T47D (cell line): ENCODE results near the gene ZFPL1.

Source experiments
- DNase-seq, 2 experiments: peaks; one replicate each; pipeline versions ENCODE4 v3.0.0 to v3.0.0-alpha.2; 2011 to 2012; ENCODE audit warnings: low read depth in 1 of 2, low spot score in 1 of 2
- JUND ChIP-seq: IDR thresholded peaks from 2 replicates; pipeline ENCODE4 v1.6.1; 2012; ENCODE audit warnings: low read depth
- in situ Hi-C: cut with HindIII; loops from 2 replicates; pipeline ENCODE4 v1.10.0; 2016; ENCODE audit warnings: low sequenced_read_pairs, low pct_unique_long_range_greater_than_20kb

ZFPL1 gene

DNA sequence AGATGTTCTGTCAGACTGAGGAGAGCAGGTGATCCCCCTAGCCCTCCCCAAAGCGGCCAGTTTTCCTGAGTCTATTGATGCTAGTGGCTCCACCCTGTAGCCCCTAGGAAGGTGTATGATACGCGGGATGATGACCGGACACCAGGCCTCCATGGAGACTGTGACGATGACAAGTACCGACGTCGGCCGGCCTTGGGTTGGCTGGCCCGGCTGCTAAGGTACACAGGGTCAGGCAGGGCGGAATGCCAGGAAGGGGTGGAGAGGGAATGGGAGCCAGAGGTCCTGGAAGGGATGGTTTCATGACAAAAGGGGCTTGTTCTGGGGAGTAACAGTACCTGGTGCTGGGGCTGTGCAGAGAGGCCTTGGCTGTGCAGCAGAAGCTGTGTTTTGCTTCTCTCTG, 3.2 kb downstream of the ZFPL1 start:
- TF ChIP-seq JUND, result no peak
- no peak for DNase-seq
- in situ Hi-C loops, result no loop called here

DNA sequence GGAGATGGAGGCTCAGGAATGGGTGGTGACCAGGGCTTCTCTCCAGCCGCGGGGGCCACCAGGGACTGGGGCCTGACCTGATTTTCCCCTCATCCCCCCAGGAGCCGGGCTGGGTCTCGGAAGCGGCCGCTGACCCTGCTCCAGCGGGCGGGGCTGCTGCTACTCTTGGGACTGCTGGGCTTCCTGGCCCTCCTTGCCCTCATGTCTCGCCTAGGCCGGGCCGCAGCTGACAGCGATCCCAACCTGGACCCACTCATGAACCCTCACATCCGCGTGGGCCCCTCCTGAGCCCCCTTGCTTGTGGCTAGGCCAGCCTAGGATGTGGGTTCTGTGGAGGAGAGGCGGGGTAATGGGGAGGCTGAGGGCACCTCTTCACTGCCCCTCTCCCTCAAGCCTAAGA, 3.8 kb downstream of the ZFPL1 start:
- in situ Hi-C loops, result no loop called here
- no peak for DNase-seq
- no peak for TF ChIP-seq JUND

DNA sequence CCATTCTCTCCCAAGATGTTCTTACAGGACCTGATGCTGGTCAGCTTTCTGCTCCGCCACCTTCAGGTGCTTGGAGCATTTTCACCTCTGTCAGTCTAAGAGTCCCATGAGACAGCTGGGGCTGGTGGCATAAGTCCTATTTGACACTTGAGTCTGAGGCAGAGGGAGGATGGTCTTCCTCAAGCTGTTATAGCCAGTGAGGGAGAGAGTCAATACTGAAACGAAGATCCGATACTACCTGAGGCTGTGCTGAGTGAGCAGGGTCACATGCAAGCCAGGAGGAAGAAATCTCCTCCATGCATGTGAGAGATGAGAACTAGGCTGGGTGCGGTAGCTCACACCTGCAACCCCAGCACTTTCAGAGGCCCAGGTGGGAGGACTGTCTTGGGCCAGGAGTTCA, 5.6 kb downstream of the ZFPL1 start:
- TF ChIP-seq JUND, result no peak
- DNase-seq, result no peak
- in situ Hi-C loops, result no loop called here

DNA sequence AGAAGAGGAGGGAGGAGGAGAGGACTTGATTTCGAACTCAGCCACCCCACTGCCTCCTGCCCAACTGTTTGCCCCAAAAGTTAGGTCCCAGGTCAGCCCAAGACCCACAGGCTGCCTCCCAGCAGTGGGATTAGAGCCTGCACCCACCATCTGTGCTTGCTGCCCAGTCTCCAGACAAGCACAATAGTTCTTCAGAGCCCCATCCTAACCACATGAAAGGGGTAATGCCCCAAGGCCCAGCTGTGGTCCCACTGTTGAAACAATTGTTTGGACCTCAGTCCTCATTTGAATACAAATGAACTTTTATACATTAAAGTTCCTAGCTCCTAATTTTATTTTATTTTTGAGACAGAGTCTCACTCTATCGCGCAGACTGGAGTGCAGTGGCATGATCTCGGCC, 6.6 kb downstream of the ZFPL1 start:
- DNase-seq, result no peak
- TF ChIP-seq JUND, result no peak
- in situ Hi-C loops, result no loop called here

DNA sequence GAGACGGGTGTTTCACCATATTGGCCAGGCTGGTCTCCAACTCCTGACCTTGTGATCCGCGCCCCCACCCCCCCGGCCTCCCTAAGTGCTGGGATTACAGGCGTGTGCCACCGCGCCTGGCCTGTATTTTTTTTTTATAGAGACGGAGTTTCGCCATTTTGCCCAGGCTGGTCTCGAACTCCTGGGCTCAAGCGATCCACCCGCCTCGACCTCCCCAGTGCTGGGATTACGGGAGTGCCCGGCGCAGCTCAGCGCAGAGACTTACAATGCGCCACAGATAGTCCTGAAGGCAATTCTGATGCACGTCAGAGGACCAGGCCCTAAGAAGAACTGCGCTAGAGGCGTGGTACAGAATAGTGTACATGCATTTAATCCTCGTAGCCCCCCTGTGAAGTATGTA, 11.4 kb downstream of the ZFPL1 start:
- in situ Hi-C loops, result no loop called here
- TF ChIP-seq JUND, result no peak
- DNase-seq, result no peak

DNA sequence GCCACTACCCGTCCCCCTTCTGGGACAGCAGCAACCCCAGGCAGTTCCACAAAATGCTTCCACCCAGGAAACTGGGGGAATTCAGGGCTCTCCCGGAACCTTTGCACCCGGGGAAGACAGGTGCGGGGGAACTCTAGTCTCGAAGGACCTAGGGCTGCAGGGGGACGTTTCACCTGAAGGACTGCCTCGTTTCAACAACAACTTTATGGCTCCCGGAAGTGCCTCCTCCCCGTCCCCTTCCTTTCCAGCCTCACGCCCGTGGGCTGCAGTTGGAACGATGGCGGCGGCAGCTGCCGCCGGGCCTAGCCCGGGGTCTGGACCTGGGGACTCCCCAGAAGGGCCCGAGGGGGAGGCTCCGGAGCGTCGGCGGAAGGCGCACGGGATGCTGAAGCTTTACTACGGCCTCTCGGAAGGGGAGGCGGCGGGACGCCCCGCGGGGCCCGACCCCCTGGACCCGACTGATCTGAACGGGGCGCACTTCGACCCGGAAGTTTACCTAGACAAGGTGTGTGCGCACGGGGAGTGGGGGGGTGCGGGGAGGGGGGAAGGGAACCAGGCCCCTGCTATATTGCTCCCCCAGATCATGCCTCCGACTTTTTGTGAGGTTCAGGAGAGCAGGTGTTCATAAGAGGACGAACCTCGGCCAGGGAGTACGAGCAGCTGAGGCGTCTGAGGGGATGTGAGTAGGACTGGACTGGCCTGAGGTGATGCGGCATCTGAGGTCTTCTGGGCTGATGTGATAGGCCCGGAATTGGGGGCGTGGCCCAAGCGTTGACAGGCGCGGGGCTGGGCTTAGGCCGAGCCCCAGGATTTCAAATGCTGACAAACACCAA, 12.2 kb downstream of the ZFPL1 start, which contains the start of gene VPS51:
VPS51 (plus strand) TSS at position 241 of the 833 bp plus-strand sequence; CDS start at position 278, 37 bp downstream.
- no peak for TF ChIP-seq JUND
- in situ Hi-C loops, result no loop called here

DNA sequence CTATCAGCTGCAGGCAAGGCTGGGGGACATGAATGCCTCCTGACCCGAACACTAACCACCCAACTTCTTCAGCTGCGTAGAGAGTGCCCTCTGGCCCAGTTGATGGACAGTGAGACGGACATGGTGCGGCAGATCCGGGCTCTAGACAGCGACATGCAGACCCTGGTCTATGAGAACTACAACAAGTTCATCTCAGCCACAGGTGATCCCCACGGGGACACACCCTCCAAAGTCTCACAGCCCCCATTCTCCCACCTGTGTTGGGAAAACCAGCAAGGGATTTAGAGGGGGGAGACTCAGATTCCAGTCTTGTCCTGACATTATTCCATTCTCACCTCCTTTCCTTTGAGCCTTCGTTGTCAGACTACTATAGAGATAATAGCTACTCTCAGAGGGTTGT, 12.9 kb downstream of the ZFPL1 start:
- no peak for DNase-seq
- in situ Hi-C loops, result no loop called here
- TF ChIP-seq JUND, result no peak

More for the DNA sequence above, 12.2 kb downstream of the ZFPL1 start, which contains the start of gene VPS51:
- DNase-seq, result peak; percentile 91 to 96

DNA sequence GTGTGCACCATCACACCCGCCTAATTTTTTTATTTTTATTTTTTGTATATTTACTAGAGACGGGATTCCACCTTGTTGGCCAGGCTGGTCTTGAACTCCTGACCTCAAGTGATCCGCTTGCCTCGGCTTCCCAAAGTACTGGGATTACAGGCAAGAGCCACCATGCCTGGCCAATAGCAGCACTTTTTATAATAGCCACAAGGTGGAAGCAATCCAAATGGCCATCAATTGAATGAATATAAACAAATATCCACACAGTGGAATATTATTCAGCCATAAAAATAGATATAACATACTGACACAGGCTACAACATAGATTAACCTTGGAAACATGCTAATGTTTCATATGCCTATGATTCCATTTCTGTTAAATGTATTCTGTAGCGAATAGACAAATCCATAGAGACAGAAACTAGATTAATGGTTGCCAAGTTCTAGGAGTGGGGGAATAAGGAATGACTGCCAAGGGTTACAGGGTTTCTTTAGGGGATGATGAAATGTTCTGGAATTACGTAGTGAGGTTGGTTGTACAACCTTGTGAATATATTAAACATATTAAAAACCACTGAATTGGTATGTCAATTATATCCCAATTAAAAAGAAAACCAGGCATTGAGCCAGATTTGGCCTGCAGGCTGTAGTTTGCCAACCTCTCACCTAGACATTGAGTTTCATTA, 16.8 kb downstream of the ZFPL1 start:
- in situ Hi-C loops, result no loop called here
- DNase-seq, result no peak

DNA sequence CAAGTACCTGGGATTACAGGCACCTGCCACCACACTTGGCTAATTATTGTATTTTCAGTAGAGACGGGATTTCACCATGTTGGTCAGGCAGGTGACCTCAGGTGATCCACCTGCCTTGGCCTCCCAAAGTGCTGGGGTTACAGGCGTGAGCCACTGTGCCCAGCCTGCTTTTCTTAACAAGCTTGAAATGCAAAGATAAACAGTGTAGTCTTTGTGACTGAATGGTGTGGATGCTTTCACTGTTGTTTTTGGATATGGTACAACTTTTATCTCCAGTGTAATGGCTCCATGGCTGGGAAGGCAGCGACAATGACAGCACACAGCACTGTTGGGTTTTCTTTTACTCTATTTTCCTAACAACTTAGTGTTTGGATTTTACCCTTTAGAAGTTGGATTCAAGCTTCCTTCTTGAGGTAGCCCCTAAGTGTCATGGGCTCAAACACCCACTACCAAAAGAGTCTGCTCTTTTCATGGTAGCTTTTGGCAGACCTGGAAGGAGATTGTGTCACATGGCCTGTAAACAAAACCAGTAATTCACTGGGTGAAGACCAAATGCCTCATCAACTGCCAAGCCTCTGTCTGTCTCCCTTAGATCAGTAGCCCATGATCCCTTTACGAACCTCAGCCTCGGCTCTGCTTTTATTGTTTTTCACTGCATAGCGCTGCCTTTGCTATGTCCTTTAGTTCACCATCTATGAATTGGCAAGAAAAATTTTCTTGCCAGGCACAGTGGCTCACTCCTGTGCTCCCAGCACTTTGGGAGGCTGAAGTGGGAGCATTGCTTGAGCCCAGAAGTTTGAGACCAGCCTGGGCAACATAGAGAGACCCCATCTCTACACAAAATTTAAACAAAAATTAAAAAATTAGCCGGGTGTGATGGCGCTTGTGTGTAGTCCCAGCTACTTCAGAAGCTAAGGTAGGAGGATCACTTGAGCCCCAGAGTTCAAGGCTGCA, 18.4 kb downstream of the ZFPL1 start:
- in situ Hi-C loops, result no loop called here
- DNase-seq, result peak in 1 of 2 experiments; percentile 86
- TF ChIP-seq JUND, result no peak

More for the DNA sequence above, 16.8 kb downstream of the ZFPL1 start:
- TF ChIP-seq JUND, result no peak

DNA sequence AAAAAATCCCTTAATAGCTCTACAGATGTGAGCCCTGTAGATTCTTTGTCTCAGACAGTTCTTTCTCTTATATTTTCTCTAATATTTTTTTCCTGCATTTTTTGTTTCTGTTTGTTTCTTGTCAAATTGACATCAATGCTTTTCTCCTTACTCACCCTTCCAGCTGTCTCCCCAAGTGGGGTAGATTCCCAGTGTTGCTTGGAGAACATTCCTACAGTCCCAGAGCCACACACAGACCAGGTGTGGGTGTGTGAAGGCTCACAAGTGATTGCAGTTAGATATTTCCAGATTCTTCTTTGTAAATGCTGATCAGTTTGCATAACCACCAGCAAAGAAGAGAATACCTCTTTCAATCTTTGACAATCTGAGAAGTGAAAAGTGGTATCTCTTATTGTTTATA, 19.5 kb downstream of the ZFPL1 start:
- no peak for TF ChIP-seq JUND
- DNase-seq, result no peak
- in situ Hi-C loops, result no loop called here

DNA sequence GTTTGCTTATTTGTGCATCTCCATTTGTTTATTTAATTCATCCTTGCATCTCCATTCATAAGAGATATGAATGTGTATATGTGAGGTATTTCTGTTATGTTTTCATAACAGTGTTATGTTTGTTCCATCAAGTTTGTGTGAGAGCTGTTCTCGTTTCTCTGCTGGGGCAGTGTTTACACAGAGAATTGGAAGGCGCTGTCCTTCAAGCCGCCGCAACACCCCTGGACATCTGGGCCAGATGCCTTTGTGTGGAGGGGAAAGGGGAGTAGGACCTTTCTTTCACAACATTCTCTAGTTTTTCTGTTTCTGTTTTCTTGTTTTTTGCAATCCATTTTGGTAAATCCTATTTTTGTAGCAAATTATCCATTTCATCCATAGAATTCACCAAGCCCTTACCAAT, 20.6 kb downstream of the ZFPL1 start:
- DNase-seq, result no peak
- TF ChIP-seq JUND, result no peak
- in situ Hi-C loops, result no loop called here

DNA sequence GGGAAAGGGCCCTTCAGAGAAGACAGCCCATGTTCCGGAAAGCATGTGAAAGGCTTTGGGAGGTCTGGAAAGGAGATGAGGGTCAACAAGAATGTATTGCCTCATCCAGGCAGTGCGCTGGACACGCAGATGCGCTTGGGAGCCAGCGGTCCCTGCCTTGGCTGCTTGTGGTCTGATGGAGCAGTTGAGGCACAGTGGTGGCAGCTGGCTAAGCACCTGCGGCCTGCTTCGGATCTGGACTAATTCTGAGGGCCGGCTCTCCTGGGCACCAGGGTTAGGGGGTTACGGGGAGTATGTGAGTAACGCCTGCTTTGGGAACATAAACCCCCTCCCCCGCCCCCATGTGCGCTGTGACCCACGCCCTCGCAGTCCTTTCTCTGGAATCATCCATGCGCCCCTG, 23.1 kb downstream of the ZFPL1 start:
- no peak for TF ChIP-seq JUND
- DNase-seq, result no peak
- in situ Hi-C loops, result no loop called here
